ENCODE data around the gene SPATC1L.
"Not testable (repeated sequence)": the region's sequence is repeated elsewhere in the genome, so short reads cannot be mapped to it uniquely, and the experiment has no call there.

SPATC1L gene

GRCh38 chr21:46183910-46184624 is at the start of gene SPATC1L:
TSS of gene SPATC1L (minus strand) at chr21:46184459. CDS start at chr21:46182816, 1,643 bp downstream.
- DNase-seq (ENCODE audit: low read depth in 2 of 2) = peak; percentile 12 to 35

- DNase-seq (ENCODE audit: low read depth in 2 of 2) = no peak
Measured at GRCh38 chr21:46229923-46230260, 45.6 kb upstream of the SPATC1L start.

GRCh38 chr21:46229133-46229922 is 45.1 kb upstream of the SPATC1L start:
- DNase-seq (ENCODE audit: low read depth in 2 of 2) = peak in 1 of 2 donors; percentile 32

- peak; percentile 95 to 97 for DNase-seq (ENCODE audit: low read depth in 2 of 2)
Measured at GRCh38 chr21:46228345-46229051, 44.2 kb upstream of the SPATC1L start, which contains the start of gene LSS. TSS of gene LSS (minus strand) at chr21:46228774. CDS start at chr21:46228745, 29 bp downstream.

GRCh38 chr21:46227811-46228344 is 43.6 kb upstream of the SPATC1L start:
- no peak for DNase-seq (ENCODE audit: low read depth in 2 of 2)

- DNase-seq (ENCODE audit: low read depth in 2 of 2) = no peak
Measured at GRCh38 chr21:46226920-46227599, 42.8 kb upstream of the SPATC1L start.

GRCh38 chr21:46226146-46226545 is 41.9 kb upstream of the SPATC1L start:
- DNase-seq (ENCODE audit: low read depth in 2 of 2) = no peak

GRCh38 chr21:46223661-46224060 is 39.4 kb upstream of the SPATC1L start:
- DNase-seq (ENCODE audit: low read depth in 2 of 2) = not testable (repeated sequence)

GRCh38 chr21:46223217-46223616 is 39.0 kb upstream of the SPATC1L start:
- DNase-seq (ENCODE audit: low read depth in 2 of 2) = no peak

- no peak for DNase-seq (ENCODE audit: low read depth in 2 of 2)
Measured at GRCh38 chr21:46222436-46223116, 38.3 kb upstream of the SPATC1L start.

GRCh38 chr21:46221664-46222435 is 37.6 kb upstream of the SPATC1L start:
- no peak for DNase-seq (ENCODE audit: low read depth in 2 of 2)

GRCh38 chr21:46220847-46221246 is 36.6 kb upstream of the SPATC1L start:
- no peak for DNase-seq (ENCODE audit: low read depth in 2 of 2)

- DNase-seq (ENCODE audit: low read depth in 2 of 2) = no peak
Measured at GRCh38 chr21:46220275-46220810, 36.1 kb upstream of the SPATC1L start.

GRCh38 chr21:46219591-46220239 is 35.5 kb upstream of the SPATC1L start:
- DNase-seq (ENCODE audit: low read depth in 2 of 2) = no peak

- DNase-seq (ENCODE audit: low read depth in 2 of 2) = no peak
Measured at GRCh38 chr21:46218906-46219590, 34.8 kb upstream of the SPATC1L start.

- DNase-seq (ENCODE audit: low read depth in 2 of 2) = no peak
Measured at GRCh38 chr21:46217511-46218196, 33.4 kb upstream of the SPATC1L start.

GRCh38 chr21:46216132-46216747 is 32.0 kb upstream of the SPATC1L start:
- no peak for DNase-seq (ENCODE audit: low read depth in 2 of 2)

Data from stimulated activated CD4-positive, alpha-beta T cell treated with anti-CD3 and anti-CD28 coated beads, Interleukin-1b, Interleukin-23, amount 100 ng/mL, for 4 hours (primary cell).